NB4 (cell line): ENCODE data around the gene CCDC200.
"Not testable (repeated sequence)": the region's sequence is repeated elsewhere in the genome, so short reads cannot be mapped to it uniquely, and the experiment has no call there.

Experiments used
- CTCF ChIP-seq: IDR thresholded peaks from one replicate; pipeline ENCODE4 v1.5.1; 2012; ENCODE audit warnings: low read depth, low read length
- MAX ChIP-seq: IDR thresholded peaks from 2 replicates; pipeline ENCODE4 v1.6.1; 2011; ENCODE audit warnings: low read depth, low read length
- MYC ChIP-seq: IDR thresholded peaks from 2 replicates; pipeline ENCODE4 v1.6.1; 2011; ENCODE audit warnings: low read depth, low read length
- POLR2A ChIP-seq: IDR thresholded peaks from 2 replicates; pipeline ENCODE4 v1.6.1; 2011; ENCODE audit warnings: mild to moderate bottlenecking; ENCODE audit not compliant: insufficient read length; ENCODE audit errors: extremely low read depth

GRCh38 chr17:43228020-43228782 lies at the start of gene CCDC200:
- not testable (repeated sequence) for TF ChIP-seq CTCF, POLR2A, MAX, MYC
